Measurements from ENCODE around the gene CNKSR2. TPM values are rescaled to one million over a fixed set of nuclear protein-coding genes. Genes with fewer than 3 reads are reported as not detected.

The CNKSR2 gene
- total RNA-seq, 1 donor from 2014 or later = 54.5 TPM

DNA sequence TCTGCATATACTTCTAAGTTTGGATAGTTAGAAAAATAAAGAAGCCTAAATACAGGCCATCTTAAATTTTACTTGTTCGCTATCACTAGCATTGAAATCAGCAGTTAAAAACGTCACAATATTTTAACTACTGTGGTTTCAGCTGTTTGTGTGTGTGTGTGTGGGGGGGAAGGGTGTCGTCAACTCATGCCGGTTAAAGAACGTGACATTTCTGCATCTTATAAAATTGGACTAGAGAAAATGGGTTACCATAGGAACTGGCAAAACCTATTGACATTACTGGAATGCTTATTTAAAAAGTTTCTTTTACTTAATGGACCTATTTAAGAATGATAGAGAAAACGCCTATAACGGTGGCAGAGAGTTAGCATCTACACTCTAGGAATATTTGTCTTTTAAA is 1.2 kb upstream of the CNKSR2 start:
- Mint-ChIP-seq H3K9me3 (peaks cover 5% of the 10 kb centered on the region), H3K4me3 (peak overlapping the region; percentile 68), H3K27me3 (ENCODE audit: insufficient read depth, low read depth) (no peaks in the 10 kb centered on the region), H3K36me3 (no peaks in the 10 kb centered on the region), H3K4me1 (peaks cover 22% of the 10 kb centered on the region), H3K27ac (no peak overlapping the region)
- Histone ChIP-seq H3K4me2 (peak overlapping the region; percentile 80), H2AFZ (replicated peaks) (no peak overlapping the region), H3F3A (ENCODE audit: low read depth) (no peaks in the 10 kb centered on the region), H3K4me3 (peak overlapping the region; percentile 60), H3K4me1 (no peaks in the 10 kb centered on the region), H3K27me3 (no peaks in the 10 kb centered on the region), H3K9ac (no peak overlapping the region), H3K36me3 (no peaks in the 10 kb centered on the region), H3K79me2 (ENCODE audit: low read depth) (peaks cover 43% of the 10 kb centered on the region), H3K27ac (no peak overlapping the region), H3K9me3 (ENCODE audit: low read depth) (no peaks in the 10 kb centered on the region), H4K20me1 (ENCODE audit: low read depth) (peaks cover 10% of the 10 kb centered on the region)
- TF ChIP-seq EZH2phosphoT487 (IDR thresholded peaks at IDR 0.05) (no peak), EZH2 (IDR thresholded peaks at IDR 0.05) (no peak)
- TF ChIP-seq, protein P1, sequence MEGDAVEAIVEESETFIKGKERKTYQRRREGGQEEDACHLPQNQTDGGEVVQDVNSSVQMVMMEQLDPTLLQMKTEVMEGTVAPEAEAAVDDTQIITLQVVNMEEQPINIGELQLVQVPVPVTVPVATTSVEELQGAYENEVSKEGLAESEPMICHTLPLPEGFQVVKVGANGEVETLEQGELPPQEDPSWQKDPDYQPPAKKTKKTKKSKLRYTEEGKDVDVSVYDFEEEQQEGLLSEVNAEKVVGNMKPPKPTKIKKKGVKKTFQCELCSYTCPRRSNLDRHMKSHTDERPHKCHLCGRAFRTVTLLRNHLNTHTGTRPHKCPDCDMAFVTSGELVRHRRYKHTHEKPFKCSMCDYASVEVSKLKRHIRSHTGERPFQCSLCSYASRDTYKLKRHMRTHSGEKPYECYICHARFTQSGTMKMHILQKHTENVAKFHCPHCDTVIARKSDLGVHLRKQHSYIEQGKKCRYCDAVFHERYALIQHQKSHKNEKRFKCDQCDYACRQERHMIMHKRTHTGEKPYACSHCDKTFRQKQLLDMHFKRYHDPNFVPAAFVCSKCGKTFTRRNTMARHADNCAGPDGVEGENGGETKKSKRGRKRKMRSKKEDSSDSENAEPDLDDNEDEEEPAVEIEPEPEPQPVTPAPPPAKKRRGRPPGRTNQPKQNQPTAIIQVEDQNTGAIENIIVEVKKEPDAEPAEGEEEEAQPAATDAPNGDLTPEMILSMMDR (IDR thresholded peaks at IDR 0.05) = no peak
- DNase-seq (ENCODE audit: low spot score) = no peak

DNA sequence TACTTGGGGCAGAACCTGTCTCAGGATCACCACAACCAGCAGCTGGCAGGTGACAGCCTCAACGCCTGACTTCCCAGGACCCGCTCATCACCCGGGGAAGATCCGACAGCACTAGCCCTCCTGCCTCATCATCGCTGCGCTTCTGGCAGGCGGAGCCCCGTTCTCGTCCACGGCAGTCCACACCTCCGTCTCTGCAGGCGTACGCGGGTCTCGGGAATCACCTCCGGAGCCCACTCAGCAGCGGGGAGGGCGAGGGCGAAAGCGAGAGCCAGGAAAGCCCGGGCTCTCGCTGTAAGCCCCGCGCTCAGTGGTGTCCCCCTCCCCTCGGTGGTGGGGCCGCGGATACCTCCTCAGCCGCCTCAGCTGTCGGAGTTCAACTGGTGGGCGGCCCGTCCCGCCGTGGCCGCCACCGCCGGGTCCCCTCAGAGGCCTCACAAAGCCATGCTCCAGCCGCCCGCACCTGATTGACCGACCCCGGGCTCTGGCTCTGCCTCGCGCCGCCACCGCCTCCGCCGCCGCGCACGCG is 518 bp upstream of the CNKSR2 start:
- H3K27me3 Mint-ChIP-seq (ENCODE audit: insufficient read depth, low read depth) = no peaks in the 10 kb centered on the region
- no peaks in the 10 kb centered on the region for H3K27me3 ChIP-seq
- no peaks in the 10 kb centered on the region for H3K36me3 ChIP-seq
- no peaks in the 10 kb centered on the region for H3F3A ChIP-seq (ENCODE audit: low read depth)
- H3K27ac ChIP-seq = no peak overlapping the region
- TF ChIP-seq EZH2 (IDR thresholded peaks at IDR 0.05) = no peak
- no peak for TF ChIP-seq EZH2phosphoT487 (IDR thresholded peaks at IDR 0.05)
- TF ChIP-seq, protein P1 (IDR thresholded peaks at IDR 0.05) = no peak
- peaks cover 5% of the 10 kb centered on the region for H3K9me3 Mint-ChIP-seq
- peaks cover 50% of the 10 kb centered on the region for H3K79me2 ChIP-seq (ENCODE audit: low read depth)
- peak overlapping the region; percentile 80 for H3K4me2 ChIP-seq
- no peaks in the 10 kb centered on the region for H3K4me1 ChIP-seq
- peak; percentile 89 for DNase-seq (ENCODE audit: low spot score)
- peak overlapping the region; percentile 80 for H2AFZ ChIP-seq (replicated peaks)
- peak overlapping the region; percentile 60 for H3K4me3 ChIP-seq
- H3K27ac Mint-ChIP-seq = no peak overlapping the region
- peak overlapping the region; percentile 84 for H3K4me3 Mint-ChIP-seq
- H3K36me3 Mint-ChIP-seq = no peaks in the 10 kb centered on the region
- peaks cover 22% of the 10 kb centered on the region for H3K4me1 Mint-ChIP-seq
- H4K20me1 ChIP-seq (ENCODE audit: low read depth) = peaks cover 16% of the 10 kb centered on the region
- H3K9ac ChIP-seq = no peak overlapping the region
- H3K9me3 ChIP-seq (ENCODE audit: low read depth) = no peaks in the 10 kb centered on the region

DNA sequence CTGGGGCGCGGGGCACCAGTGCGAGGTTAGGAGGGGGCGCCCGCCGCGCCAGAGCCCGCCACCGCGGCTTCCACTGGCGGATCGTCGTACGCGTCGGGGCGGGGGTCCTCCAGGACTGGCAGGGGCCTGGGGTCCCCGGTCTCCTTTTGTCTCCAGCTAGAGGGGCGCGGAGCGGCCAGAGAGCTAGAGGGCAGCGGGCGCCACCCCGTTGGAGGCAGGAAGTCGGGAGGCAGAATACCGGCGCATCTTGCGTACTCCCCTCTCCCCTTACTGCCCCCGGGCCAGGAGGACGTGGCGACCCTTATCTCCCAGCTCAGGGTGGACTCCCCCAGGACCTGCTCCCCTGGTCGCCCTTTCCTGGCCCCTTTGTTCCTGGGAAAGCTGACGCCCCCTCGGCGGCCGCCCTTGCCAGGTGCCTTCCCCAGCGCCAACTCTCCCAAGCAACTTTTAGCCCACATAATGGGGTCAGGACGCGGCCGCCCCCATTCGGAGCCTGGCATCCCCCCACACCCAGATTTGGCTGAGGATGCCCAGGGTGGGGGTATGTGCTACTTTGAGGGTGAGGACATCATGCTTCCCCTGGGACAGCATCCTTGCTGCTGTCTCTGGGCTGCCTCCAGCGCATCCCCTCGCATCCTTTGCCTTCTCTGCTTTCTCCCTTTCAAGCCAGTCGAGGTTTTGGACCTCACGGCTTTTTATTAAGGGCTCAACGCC is 933 bp downstream of the CNKSR2 start:
- Histone ChIP-seq H3K9ac (peak overlapping the region; percentile 40), H3K27ac (peak overlapping the region; percentile 38), H4K20me1 (ENCODE audit: low read depth) (peaks cover 16% of the 10 kb centered on the region), H3K4me1 (no peaks in the 10 kb centered on the region), H3K4me2 (peak overlapping the region; percentile 76), H3K27me3 (no peaks in the 10 kb centered on the region), H3K9me3 (ENCODE audit: low read depth) (no peaks in the 10 kb centered on the region), H3K36me3 (no peaks in the 10 kb centered on the region), H3F3A (ENCODE audit: low read depth) (no peaks in the 10 kb centered on the region), H3K4me3 (peak overlapping the region; percentile 59), H2AFZ (replicated peaks) (no peak overlapping the region), H3K79me2 (ENCODE audit: low read depth) (peaks cover 65% of the 10 kb centered on the region)
- no peak for TF ChIP-seq EZH2phosphoT487 (IDR thresholded peaks at IDR 0.05)
- TF ChIP-seq EZH2 (IDR thresholded peaks at IDR 0.05) = no peak
- TF ChIP-seq, protein P1 (IDR thresholded peaks at IDR 0.05) = no peak
- Mint-ChIP-seq H3K9me3 (peaks cover 5% of the 10 kb centered on the region), H3K27me3 (ENCODE audit: insufficient read depth, low read depth) (no peaks in the 10 kb centered on the region), H3K36me3 (no peaks in the 10 kb centered on the region), H3K4me1 (peaks cover 22% of the 10 kb centered on the region), H3K27ac (no peak overlapping the region), H3K4me3 (peak overlapping the region; percentile 94)
- DNase-seq (ENCODE audit: low spot score) = peak; percentile 28

All from neural progenitor cell (in vitro differentiated cells).